Upper lobe of left lung (tissue), 6 donors: ENCODE measurements around the gene CBL. TPM values are rescaled to one million over a fixed set of nuclear protein-coding genes. Genes with fewer than 3 reads are reported as not detected.
"Not testable (repeated sequence)": the region's sequence is repeated elsewhere in the genome, so short reads cannot be mapped to it uniquely, and the experiment has no call there.

Experiments
- ATAC-seq, 2 donors: fragments of 200-7000 bp; cut with Tn5 transposase; one replicate each; pipeline ENCODE4 v1.9.1; 2022; ENCODE audit warnings: mild to moderate bottlenecking in 2 of 2, moderate library complexity in 2 of 2; ENCODE audit not compliant: low FRiP score in 2 of 2
- DNase-seq, 2 donors: peaks; one replicate each; pipeline ENCODE4 v3.0.0-alpha.2; 2019 to 2020
- H3K27ac ChIP-seq, 4 donors: fragments of 200-600 bp; sonication (generic); one replicate each; pipeline ENCODE4 v1.5.1; 2016 to 2019
- H3K27me3 ChIP-seq, 4 donors: fragments of 200-600 bp; sonication (generic); one replicate each; pipeline ENCODE4 v1.5.1; 2017 to 2019
- H3K36me3 ChIP-seq, 4 donors: fragments of 200-600 bp; sonication (generic); one replicate each; pipeline ENCODE4 v1.5.1; 2016 to 2019
- H3K4me1 ChIP-seq, 4 donors: fragments of 200-600 bp; sonication (generic); one replicate each; pipeline ENCODE4 v1.5.1; 2018 to 2019
- H3K4me3 ChIP-seq, 4 donors: fragments of 200-600 bp; sonication (generic); one replicate each; pipeline ENCODE4 v1.5.1; 2017 to 2019; ENCODE audit warnings: mild to moderate bottlenecking in 2 of 4, moderate library complexity in 1 of 4
- H3K9me3 ChIP-seq, 4 donors: fragments of 200-600 bp; sonication (generic); one replicate each; pipeline ENCODE4 v1.5.1; 2018 to 2019
- EP300 ChIP-seq, 4 donors: sonication (generic); formaldehyde crosslinking; IDR thresholded peaks; one replicate each; pipeline ENCODE4 v1.5.1; 2017; ENCODE audit warnings: antibody characterized with exemption in 4 of 4, control low read depth in 2 of 4
- POLR2A ChIP-seq, 4 donors: fragments of 450-650 bp; IDR thresholded peaks; one replicate each; pipeline ENCODE4 v1.5.1; 2016 to 2017; ENCODE audit warnings: antibody characterized with exemption in 4 of 4, mild to moderate bottlenecking in 2 of 4
- POLR2AphosphoS5 ChIP-seq, 2 donors: sonication (generic); formaldehyde crosslinking; IDR thresholded peaks; one replicate each; pipeline ENCODE4 v1.5.1; 2017; ENCODE audit warnings: antibody characterized with exemption in 2 of 2
- WGBS, 2 donors: methylation state at CpG; one replicate each; pipeline ENCODE4 v1.1.5; 2017 to 2018; 5-methylcytosine and 5-hydroxymethylcytosine counted together
- total RNA-seq, 6 donors: library from RNA; depleted of rRNA in 4 of 6; stranded (reverse); fragments of >200 nt in 4 of 6; gene quantifications; one replicate each; pipeline versions ENCODE4 v1.1.0 to v1.2.1, GENCODE V29; 2016 to 2021
- TF ChIP-seq, protein P1 (sequence below), 6 experiments: fragments of 450-650 bp in 4 of 6; fragments of 200-600 bp in 2 of 6; sonication (generic) in 2 of 6; IDR thresholded peaks; one replicate each; pipeline ENCODE4 v1.5.1; 2016 to 2019; ENCODE audit warnings: antibody characterized with exemption in 6 of 6
- donor health status: DM: no; HTN: no; CAD: no; lungs with moderate emphysema.
- donor health status: DM: no; HTN: yes; CAD: no; lungs with severe emphysema.

The CBL gene
- total RNA-seq, 6 donors from 2014 or later, result 15.4 to 32.2 (median 18.9) TPM

DNA sequence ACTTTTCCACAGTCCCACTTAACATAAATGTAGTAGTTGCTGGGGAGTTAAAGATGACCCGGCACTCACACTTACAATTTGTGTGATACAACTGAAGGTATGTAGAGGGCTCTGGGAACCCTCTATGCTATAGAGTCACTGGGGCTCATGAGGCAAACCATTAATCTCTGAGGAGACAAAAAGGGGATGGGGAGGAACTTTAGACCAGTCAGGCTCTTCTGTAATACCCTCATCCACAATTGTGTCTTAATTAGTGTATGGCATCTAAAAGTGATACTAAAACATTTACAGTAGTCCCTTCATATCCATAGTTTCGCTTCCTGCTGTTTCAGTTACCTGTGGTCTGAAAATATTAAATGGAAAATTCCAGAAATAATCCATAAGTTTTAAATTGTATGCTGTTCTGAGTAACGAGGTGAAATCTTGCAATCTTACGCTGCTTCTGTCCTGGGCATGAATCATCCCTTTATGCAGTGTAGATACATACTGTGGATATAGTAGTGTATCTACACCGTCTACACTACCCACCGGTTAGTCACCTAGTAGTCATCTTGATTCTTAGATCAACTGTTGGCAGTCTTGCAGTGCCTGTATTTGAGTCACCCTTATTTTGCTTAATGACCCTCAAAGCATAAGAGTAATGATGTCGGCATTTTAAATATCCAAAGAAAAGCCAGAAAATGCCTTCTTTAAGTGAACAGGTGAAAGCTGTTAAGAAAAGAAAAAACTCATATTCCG is 12.2 kb downstream of the CBL start:
- no peak overlapping the region for H3K27ac ChIP-seq
- no peaks in the 10 kb centered on the region for H3K9me3 ChIP-seq
- H3K4me3 ChIP-seq, result no peak overlapping the region
- H3K27me3 ChIP-seq, result no peaks in the 10 kb centered on the region
- no peak for ATAC-seq
- peaks cover 0 to 13% (median 11%) of the 10 kb centered on the region in 4 donors for H3K4me1 ChIP-seq
- WGBS, 2 donors, result 84 to 94% methylated on average over 8 of the region's 8 CpGs
- no peak for DNase-seq
- TF ChIP-seq EP300 (IDR thresholded peaks at IDR 0.05) (no peak), POLR2AphosphoS5 (IDR thresholded peaks at IDR 0.05) (no peak), POLR2A (IDR thresholded peaks at IDR 0.05) (no peak)
- TF ChIP-seq, protein P1, sequence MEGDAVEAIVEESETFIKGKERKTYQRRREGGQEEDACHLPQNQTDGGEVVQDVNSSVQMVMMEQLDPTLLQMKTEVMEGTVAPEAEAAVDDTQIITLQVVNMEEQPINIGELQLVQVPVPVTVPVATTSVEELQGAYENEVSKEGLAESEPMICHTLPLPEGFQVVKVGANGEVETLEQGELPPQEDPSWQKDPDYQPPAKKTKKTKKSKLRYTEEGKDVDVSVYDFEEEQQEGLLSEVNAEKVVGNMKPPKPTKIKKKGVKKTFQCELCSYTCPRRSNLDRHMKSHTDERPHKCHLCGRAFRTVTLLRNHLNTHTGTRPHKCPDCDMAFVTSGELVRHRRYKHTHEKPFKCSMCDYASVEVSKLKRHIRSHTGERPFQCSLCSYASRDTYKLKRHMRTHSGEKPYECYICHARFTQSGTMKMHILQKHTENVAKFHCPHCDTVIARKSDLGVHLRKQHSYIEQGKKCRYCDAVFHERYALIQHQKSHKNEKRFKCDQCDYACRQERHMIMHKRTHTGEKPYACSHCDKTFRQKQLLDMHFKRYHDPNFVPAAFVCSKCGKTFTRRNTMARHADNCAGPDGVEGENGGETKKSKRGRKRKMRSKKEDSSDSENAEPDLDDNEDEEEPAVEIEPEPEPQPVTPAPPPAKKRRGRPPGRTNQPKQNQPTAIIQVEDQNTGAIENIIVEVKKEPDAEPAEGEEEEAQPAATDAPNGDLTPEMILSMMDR (IDR thresholded peaks at IDR 0.05), result no peak
- H3K36me3 ChIP-seq, result no peaks in the 10 kb centered on the region

DNA sequence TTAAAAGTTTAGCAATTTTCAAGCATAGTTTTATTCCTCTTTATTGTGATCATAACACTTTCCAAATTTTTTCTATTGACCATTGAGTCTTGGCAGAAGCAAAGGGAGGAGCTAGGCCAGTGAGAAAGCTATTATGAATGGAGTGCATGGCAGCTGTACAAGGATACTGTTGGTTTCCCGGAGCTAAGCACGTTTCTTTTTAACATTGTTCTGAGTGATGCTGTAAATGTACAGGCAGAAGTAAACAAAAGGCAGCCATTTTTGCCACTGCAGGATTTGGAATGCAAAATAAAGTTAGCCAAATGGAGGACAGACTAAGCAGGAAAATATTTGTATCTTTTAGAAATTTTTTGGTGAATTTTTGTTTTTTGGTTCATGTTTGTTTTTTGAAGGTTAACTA is 16.2 kb downstream of the CBL start:
- ATAC-seq (no peak), DNase-seq (no peak)
- H3K4me3 ChIP-seq, result no peak overlapping the region
- H3K27me3 ChIP-seq, result no peaks in the 10 kb centered on the region
- no peaks in the 10 kb centered on the region for H3K9me3 ChIP-seq
- WGBS, 2 donors, result 20 to 36% methylated on average over 2 of the region's 2 CpGs
- TF ChIP-seq EP300 (IDR thresholded peaks at IDR 0.05), result no peak
- TF ChIP-seq, protein P1 (IDR thresholded peaks at IDR 0.05), result no peak
- no peak for TF ChIP-seq POLR2A (IDR thresholded peaks at IDR 0.05)
- TF ChIP-seq POLR2AphosphoS5 (IDR thresholded peaks at IDR 0.05), result no peak
- H3K4me1 ChIP-seq, result peaks cover 0 to 13% (median 12%) of the 10 kb centered on the region in 4 donors
- H3K27ac ChIP-seq, result peak overlapping the region in 1 of 4 donors; percentile 48
- no peaks in the 10 kb centered on the region for H3K36me3 ChIP-seq

DNA sequence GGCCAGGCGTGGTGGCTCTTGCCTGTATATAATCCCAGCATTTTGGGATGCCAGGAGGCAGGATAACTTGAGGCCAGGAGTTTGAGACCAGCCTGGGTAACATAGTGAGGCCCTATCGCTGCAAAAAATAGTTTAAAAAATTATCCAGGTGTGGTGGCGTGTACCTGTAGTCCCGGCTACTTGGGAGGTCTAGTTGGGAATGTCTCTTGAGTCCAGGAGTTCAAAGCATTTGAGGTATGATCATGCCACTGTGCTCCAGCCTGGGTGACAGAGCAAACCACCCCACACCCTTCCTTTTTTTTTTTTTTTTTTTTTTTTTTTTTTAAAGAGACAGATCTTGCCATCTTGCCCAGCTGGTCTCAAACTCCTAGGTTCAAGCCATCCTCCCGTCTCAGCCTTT is 16.8 kb downstream of the CBL start:
- TF ChIP-seq, protein P1 (IDR thresholded peaks at IDR 0.05), result no peak
- TF ChIP-seq EP300 (IDR thresholded peaks at IDR 0.05), result no peak
- TF ChIP-seq POLR2AphosphoS5 (IDR thresholded peaks at IDR 0.05), result no peak
- no peak for TF ChIP-seq POLR2A (IDR thresholded peaks at IDR 0.05)
- ATAC-seq (no peak), DNase-seq (no peak)
- Histone ChIP-seq H3K27ac (peak overlapping the region in 1 of 4 donors; percentile 48), H3K9me3 (no peaks in the 10 kb centered on the region), H3K27me3 (no peaks in the 10 kb centered on the region), H3K4me1 (peaks cover 0 to 13% (median 12%) of the 10 kb centered on the region in 4 donors), H3K36me3 (no peaks in the 10 kb centered on the region), H3K4me3 (no peak overlapping the region)
- WGBS, 2 donors, result 94 to 97% methylated on average over 5 of the region's 5 CpGs

DNA sequence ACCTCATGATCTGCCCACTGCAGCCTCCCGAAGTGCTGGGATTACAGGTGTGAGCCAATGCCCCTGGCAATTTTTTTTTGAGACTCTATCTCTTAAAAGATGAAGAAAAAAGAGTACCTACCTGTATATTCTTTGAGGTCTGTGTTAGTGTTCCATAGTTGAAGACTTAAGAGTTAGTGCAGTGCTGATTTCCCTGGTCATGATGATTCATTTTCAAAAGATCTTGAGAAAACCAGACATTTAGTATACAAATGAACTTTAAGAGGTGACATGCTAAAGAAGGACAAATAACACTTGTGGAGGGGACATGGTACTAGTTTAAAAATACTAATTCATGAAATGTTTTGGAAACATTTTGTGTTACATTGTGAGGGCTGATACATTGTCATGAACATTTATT is 17.7 kb downstream of the CBL start:
- TF ChIP-seq EP300 (IDR thresholded peaks at IDR 0.05) (no peak), POLR2A (IDR thresholded peaks at IDR 0.05) (no peak), POLR2AphosphoS5 (IDR thresholded peaks at IDR 0.05) (no peak)
- TF ChIP-seq, protein P1 (IDR thresholded peaks at IDR 0.05), result no peak

DNA sequence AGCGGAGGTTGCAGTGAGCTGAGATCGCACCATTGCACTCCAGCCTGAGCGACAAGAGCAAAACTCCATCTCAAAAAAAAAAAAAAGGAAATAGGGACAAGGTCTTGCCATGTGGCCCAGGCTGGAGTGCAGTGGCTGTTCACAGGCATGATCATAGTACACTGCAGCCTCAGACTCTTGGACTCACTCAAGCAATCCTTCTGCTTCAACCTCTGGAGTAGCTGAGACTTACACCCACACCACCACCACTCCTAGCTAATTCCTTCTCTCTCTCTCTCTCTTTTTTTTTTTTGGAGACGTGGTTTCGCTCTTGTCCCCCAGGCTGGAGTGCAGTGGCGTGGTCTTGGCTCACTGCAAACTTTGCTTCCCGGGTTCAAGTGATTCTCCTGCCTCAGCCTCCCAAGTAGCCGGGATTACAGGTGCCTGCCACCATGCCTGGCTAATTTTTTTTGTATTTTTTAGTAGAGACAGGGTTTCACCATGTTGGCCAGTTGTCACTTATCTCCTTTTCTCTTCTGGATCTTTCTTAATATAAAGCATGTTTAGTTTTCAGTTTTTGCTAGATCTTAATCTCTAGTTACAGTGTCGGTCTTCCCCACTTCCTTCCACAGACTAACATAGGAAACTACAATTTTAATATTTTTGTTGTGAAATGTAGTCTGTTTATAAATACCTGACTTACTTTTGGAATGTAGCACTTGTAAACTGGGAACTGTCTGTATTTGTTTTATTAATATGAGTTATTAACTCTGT is 22.6 kb downstream of the CBL start:
- H3K27me3 ChIP-seq, DNase-seq, ATAC-seq, H3K4me3 ChIP-seq, H3K9me3 ChIP-seq: not testable (repeated sequence)
- WGBS, 2 donors, result 77 to 78% methylated on average over 9 of the region's 9 CpGs
- H3K27ac ChIP-seq, result peak overlapping the region in 1 of 4 donors; percentile 2
- peaks cover 0 to 15% (median 0%) of the 10 kb centered on the region in 4 donors for H3K36me3 ChIP-seq
- H3K4me1 ChIP-seq, result peaks cover 0 to 17% (median 9%) of the 10 kb centered on the region in 4 donors

More for the DNA sequence above, 17.7 kb downstream of the CBL start:
- H3K36me3 ChIP-seq, result no peaks in the 10 kb centered on the region
- H3K9me3 ChIP-seq, result no peaks in the 10 kb centered on the region
- H3K27ac ChIP-seq, result no peak overlapping the region
- no peaks in the 10 kb centered on the region for H3K27me3 ChIP-seq
- WGBS, 2 donors, result 94 to 100% methylated on average over 1 of the region's 1 CpG
- no peak for ATAC-seq
- no peak for DNase-seq
- peaks cover 4 to 19% (median 13%) of the 10 kb centered on the region in 4 donors for H3K4me1 ChIP-seq
- H3K4me3 ChIP-seq, result no peak overlapping the region
